Right lobe of liver (tissue), 4 donors: ENCODE measurements around the gene DDRGK1.

ENCODE experiments used
- POLR2A ChIP-seq: fragments of 450-650 bp; IDR thresholded peaks from one replicate; pipeline ENCODE4 v1.6.1; 2017; ENCODE audit warnings: antibody characterized with exemption, mild to moderate bottlenecking
- TF ChIP-seq, protein P1 (sequence below), 4 donors: fragments of 200-600 bp in 3 of 4; fragments of 450-650 bp in 1 of 4; IDR thresholded peaks; one replicate each; pipeline versions ENCODE4 v1.5.1 to v1.8.0; 2016 to 2022; ENCODE audit warnings: antibody characterized with exemption in 4 of 4, mild to moderate bottlenecking in 2 of 4
- donor health status: DM: no; HTN: no; CAD: no.
- donor health status: DM: no; HTN: no; CAD: no.
- donor health status: DM: no; HTN: yes; CAD: no.

DNA sequence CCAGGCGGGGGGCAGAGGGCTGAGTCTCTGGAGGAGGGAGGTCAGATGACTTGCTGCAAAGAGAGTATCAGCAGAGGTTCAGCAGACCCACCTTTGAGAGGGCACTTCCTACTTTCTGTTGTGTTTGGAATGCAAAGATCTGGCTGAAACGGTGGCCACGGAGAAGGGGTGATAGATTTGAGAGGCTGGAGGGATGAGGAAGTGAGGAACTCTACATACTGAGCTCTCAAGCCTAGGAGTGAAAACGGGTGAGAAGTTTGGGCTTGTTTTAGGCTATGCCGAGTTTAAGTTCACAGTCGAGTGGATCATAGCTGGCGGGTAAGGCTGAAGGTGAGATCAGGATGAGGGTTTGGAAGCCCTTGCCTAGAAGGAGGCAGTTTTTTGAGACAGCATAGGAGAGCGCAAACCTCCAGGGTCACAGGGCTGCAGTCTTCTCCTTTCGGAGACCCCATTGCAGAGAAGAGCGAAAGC is 4.3 kb upstream of the DDRGK1 start:
- TF ChIP-seq, protein P1, sequence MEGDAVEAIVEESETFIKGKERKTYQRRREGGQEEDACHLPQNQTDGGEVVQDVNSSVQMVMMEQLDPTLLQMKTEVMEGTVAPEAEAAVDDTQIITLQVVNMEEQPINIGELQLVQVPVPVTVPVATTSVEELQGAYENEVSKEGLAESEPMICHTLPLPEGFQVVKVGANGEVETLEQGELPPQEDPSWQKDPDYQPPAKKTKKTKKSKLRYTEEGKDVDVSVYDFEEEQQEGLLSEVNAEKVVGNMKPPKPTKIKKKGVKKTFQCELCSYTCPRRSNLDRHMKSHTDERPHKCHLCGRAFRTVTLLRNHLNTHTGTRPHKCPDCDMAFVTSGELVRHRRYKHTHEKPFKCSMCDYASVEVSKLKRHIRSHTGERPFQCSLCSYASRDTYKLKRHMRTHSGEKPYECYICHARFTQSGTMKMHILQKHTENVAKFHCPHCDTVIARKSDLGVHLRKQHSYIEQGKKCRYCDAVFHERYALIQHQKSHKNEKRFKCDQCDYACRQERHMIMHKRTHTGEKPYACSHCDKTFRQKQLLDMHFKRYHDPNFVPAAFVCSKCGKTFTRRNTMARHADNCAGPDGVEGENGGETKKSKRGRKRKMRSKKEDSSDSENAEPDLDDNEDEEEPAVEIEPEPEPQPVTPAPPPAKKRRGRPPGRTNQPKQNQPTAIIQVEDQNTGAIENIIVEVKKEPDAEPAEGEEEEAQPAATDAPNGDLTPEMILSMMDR (IDR thresholded peaks at IDR 0.05) = no peak
- no peak for TF ChIP-seq POLR2A
